ENCODE data around the gene STPG2. TPM values are rescaled to one million over a fixed set of nuclear protein-coding genes. Genes with fewer than 3 reads are reported as not detected.

STPG2 gene
- total RNA-seq, 2 donors from 2014 or later = 0.66 to 1.6 TPM

- no peaks in the 10 kb centered on the region for H3K9me3 ChIP-seq
- H3K27me3 ChIP-seq = peaks cover 0 to under 1% of the 10 kb centered on the region in 2 donors
- no peak overlapping the region for H3K27ac ChIP-seq
- H3K36me3 ChIP-seq (replicated peaks in 1 of 2; ENCODE audit: insufficient read depth in 1 of 2, low read depth in 2 of 2) = no peaks in the 10 kb centered on the region
- H3K4me3 ChIP-seq = no peak overlapping the region
- DNase-seq (no peak), ATAC-seq (no peak)
- TF ChIP-seq POLR2A (IDR thresholded peaks at IDR 0.05) = no peak
- TF ChIP-seq CTCF (IDR thresholded peaks at IDR 0.05) = no peak
- no peaks in the 10 kb centered on the region for H3K4me1 ChIP-seq
- intact Hi-C loops (cut with DNase I) = no loop called here
- 59 to 74% methylated on average over 4 of the region's 4 CpGs for WGBS, 2 donors
Measured at GRCh38 chr4:98151145-98151924, 8.1 kb upstream of the STPG2 start.

GRCh38 chr4:98150092-98150761, 7.0 kb upstream of the STPG2 start:
- DNase-seq (no peak), ATAC-seq (no peak)
- intact Hi-C loops (cut with DNase I) = no loop called here
- no peaks in the 10 kb centered on the region for H3K4me1 ChIP-seq
- H3K27ac ChIP-seq = no peak overlapping the region
- no peak overlapping the region for H3K4me3 ChIP-seq
- no peaks in the 10 kb centered on the region for H3K9me3 ChIP-seq
- no peaks in the 10 kb centered on the region for H3K36me3 ChIP-seq (replicated peaks in 1 of 2; ENCODE audit: insufficient read depth in 1 of 2, low read depth in 2 of 2)
- TF ChIP-seq POLR2A (IDR thresholded peaks at IDR 0.05) (no peak), CTCF (IDR thresholded peaks at IDR 0.05) (peak in 3 of 7 experiments; percentile 11 to 27 (median 13))
- peaks cover 0 to 4% of the 10 kb centered on the region in 2 donors for H3K27me3 ChIP-seq

- Histone ChIP-seq H3K9me3 (no peaks in the 10 kb centered on the region), H3K4me1 (peaks cover 3% of the 10 kb centered on the region), H3K36me3 (replicated peaks in 1 of 2; ENCODE audit: insufficient read depth in 1 of 2, low read depth in 2 of 2) (no peaks in the 10 kb centered on the region), H3K27ac (no peak overlapping the region), H3K27me3 (peaks cover 0 to 4% of the 10 kb centered on the region in 2 donors), H3K4me3 (no peak overlapping the region)
- no peak for ATAC-seq
- no peak for DNase-seq
- intact Hi-C loops (cut with DNase I) = no loop called here
- TF ChIP-seq CTCF (IDR thresholded peaks at IDR 0.05) (no peak), POLR2A (IDR thresholded peaks at IDR 0.05) (no peak)
Measured at GRCh38 chr4:98148856-98149255, 5.6 kb upstream of the STPG2 start.

GRCh38 chr4:98126141-98126540, 17.1 kb downstream of the STPG2 start:
- intact Hi-C loops (cut with DNase I) = no loop called here
- DNase-seq (no peak), ATAC-seq (no peak)
- Histone ChIP-seq H3K27me3 (no peaks in the 10 kb centered on the region), H3K27ac (no peak overlapping the region), H3K4me1 (no peaks in the 10 kb centered on the region), H3K36me3 (replicated peaks in 1 of 2; ENCODE audit: insufficient read depth in 1 of 2, low read depth in 2 of 2) (no peaks in the 10 kb centered on the region), H3K4me3 (no peak overlapping the region), H3K9me3 (peaks cover 0 to 5% (median 0%) of the 10 kb centered on the region in 3 donors)
- WGBS, 2 donors = 84 to 96% methylated on average over 3 of the region's 3 CpGs
- TF ChIP-seq CTCF (IDR thresholded peaks at IDR 0.05) (no peak), POLR2A (IDR thresholded peaks at IDR 0.05) (no peak)
